IMR-90 (cell line): ENCODE data around the gene CAMK4.

Experiments used
- CEBPB ChIP-seq: IDR thresholded peaks from 2 replicates; pipeline ENCODE4 v1.6.1; 2012; ENCODE audit warnings: low read depth, low read length, improper control_type of control experiment
- TF ChIP-seq, protein P1 (sequence below): fragments of 150-350 bp; IDR thresholded peaks from 2 replicates; pipeline ENCODE4 v1.6.1; 2017; ENCODE audit warnings: mild to moderate bottlenecking, antibody characterized with exemption, low read length, low read depth

DNA sequence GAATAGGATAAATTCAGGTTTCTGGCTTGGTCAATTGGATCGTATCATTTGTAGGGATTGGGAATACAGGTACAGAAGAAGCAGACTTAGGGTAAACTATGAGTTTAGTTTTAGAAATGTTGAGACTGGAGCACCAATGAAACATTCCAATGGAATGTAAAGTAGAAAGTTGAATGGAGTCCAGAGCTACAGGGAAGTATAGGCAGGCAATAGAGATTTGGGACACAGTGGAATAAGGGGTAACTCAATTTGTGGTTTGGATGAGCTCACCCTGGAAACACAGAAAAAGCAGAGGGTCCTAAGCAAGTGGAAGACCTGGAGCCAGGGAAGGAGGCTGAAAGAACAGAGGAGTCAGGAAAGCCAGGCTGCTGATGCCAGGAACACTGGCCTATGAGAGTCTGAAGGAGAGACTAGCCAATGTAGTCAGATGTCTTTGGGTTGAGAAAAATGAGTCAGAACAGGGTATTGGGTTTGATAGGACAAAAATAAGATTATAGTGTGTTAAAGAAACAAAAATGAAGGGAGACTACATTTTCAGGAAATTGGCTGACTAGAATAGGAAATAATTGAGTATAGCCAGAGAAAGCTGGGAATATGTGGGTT lies 215.4 kb downstream of the CAMK4 start:
- no peak for TF ChIP-seq CEBPB
- TF ChIP-seq, protein P1, sequence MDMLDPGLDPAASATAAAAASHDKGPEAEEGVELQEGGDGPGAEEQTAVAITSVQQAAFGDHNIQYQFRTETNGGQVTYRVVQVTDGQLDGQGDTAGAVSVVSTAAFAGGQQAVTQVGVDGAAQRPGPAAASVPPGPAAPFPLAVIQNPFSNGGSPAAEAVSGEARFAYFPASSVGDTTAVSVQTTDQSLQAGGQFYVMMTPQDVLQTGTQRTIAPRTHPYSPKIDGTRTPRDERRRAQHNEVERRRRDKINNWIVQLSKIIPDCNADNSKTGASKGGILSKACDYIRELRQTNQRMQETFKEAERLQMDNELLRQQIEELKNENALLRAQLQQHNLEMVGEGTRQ: no peak
